Islet precursor cell (in vitro differentiated cells): ENCODE data around the gene TCN2.
"Not testable (repeated sequence)": the region's sequence is repeated elsewhere in the genome, so short reads cannot be mapped to it uniquely, and the experiment has no call there.

Source experiments
- DNase-seq: peaks from one replicate; pipeline ENCODE4 v3.0.0-alpha.2; 2018

The TCN2 gene

GRCh38 chr22:30580896-30581295 lies 26.1 kb upstream of the TCN2 start:
- DNase-seq = no peak

- no peak for DNase-seq
Measured at GRCh38 chr22:30582051-30582450, 24.9 kb upstream of the TCN2 start.

GRCh38 chr22:30582788-30583545 lies 24.0 kb upstream of the TCN2 start:
- DNase-seq = no peak

- no peak for DNase-seq
Measured at GRCh38 chr22:30584441-30584840, 22.5 kb upstream of the TCN2 start.

GRCh38 chr22:30586414-30586813 lies 20.6 kb upstream of the TCN2 start:
- no peak for DNase-seq

GRCh38 chr22:30591191-30591587 lies 15.8 kb upstream of the TCN2 start:
- DNase-seq = no peak

- DNase-seq = peak; percentile 97
Measured at GRCh38 chr22:30591588-30592359, 15.2 kb upstream of the TCN2 start, which contains the start of gene PES1. Gene PES1, minus strand, starts transcription at chr22:30591910. Its CDS starts 77 bp downstream, at chr22:30591833.

GRCh38 chr22:30592360-30592713 lies 14.6 kb upstream of the TCN2 start:
- not testable (repeated sequence) for DNase-seq

GRCh38 chr22:30596199-30596598 lies 10.8 kb upstream of the TCN2 start:
- DNase-seq = no peak

GRCh38 chr22:30596886-30597285 lies 10.1 kb upstream of the TCN2 start:
- DNase-seq = no peak

GRCh38 chr22:30598986-30599385 lies 8.0 kb upstream of the TCN2 start:
- no peak for DNase-seq

GRCh38 chr22:30600921-30601320 lies 6.1 kb upstream of the TCN2 start:
- DNase-seq = no peak

- DNase-seq = no peak
Measured at GRCh38 chr22:30601464-30601863, 5.5 kb upstream of the TCN2 start.

- no peak for DNase-seq
Measured at GRCh38 chr22:30602049-30602448, 4.9 kb upstream of the TCN2 start.

GRCh38 chr22:30603801-30604200 lies 3.2 kb upstream of the TCN2 start:
- no peak for DNase-seq

GRCh38 chr22:30604723-30605122 lies 2.3 kb upstream of the TCN2 start:
- no peak for DNase-seq

GRCh38 chr22:30605449-30606110 lies 1.4 kb upstream of the TCN2 start:
- DNase-seq = peak; percentile 63

- no peak for DNase-seq
Measured at GRCh38 chr22:30607300-30607930, 441 bp downstream of the TCN2 start.

GRCh38 chr22:30607939-30608338 lies 965 bp downstream of the TCN2 start:
- DNase-seq = no peak

- DNase-seq = peak; percentile 92
Measured at GRCh38 chr22:30609260-30610185, 2.5 kb downstream of the TCN2 start.

- DNase-seq = no peak
Measured at GRCh38 chr22:30610299-30610698, 3.3 kb downstream of the TCN2 start.

- DNase-seq = no peak
Measured at GRCh38 chr22:30611197-30611596, 4.2 kb downstream of the TCN2 start.
